ENCODE results near the gene MAP3K4.

MAP3K4 gene, protein sequence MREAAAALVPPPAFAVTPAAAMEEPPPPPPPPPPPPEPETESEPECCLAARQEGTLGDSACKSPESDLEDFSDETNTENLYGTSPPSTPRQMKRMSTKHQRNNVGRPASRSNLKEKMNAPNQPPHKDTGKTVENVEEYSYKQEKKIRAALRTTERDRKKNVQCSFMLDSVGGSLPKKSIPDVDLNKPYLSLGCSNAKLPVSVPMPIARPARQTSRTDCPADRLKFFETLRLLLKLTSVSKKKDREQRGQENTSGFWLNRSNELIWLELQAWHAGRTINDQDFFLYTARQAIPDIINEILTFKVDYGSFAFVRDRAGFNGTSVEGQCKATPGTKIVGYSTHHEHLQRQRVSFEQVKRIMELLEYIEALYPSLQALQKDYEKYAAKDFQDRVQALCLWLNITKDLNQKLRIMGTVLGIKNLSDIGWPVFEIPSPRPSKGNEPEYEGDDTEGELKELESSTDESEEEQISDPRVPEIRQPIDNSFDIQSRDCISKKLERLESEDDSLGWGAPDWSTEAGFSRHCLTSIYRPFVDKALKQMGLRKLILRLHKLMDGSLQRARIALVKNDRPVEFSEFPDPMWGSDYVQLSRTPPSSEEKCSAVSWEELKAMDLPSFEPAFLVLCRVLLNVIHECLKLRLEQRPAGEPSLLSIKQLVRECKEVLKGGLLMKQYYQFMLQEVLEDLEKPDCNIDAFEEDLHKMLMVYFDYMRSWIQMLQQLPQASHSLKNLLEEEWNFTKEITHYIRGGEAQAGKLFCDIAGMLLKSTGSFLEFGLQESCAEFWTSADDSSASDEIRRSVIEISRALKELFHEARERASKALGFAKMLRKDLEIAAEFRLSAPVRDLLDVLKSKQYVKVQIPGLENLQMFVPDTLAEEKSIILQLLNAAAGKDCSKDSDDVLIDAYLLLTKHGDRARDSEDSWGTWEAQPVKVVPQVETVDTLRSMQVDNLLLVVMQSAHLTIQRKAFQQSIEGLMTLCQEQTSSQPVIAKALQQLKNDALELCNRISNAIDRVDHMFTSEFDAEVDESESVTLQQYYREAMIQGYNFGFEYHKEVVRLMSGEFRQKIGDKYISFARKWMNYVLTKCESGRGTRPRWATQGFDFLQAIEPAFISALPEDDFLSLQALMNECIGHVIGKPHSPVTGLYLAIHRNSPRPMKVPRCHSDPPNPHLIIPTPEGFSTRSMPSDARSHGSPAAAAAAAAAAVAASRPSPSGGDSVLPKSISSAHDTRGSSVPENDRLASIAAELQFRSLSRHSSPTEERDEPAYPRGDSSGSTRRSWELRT (N-terminal part only)

DNA sequence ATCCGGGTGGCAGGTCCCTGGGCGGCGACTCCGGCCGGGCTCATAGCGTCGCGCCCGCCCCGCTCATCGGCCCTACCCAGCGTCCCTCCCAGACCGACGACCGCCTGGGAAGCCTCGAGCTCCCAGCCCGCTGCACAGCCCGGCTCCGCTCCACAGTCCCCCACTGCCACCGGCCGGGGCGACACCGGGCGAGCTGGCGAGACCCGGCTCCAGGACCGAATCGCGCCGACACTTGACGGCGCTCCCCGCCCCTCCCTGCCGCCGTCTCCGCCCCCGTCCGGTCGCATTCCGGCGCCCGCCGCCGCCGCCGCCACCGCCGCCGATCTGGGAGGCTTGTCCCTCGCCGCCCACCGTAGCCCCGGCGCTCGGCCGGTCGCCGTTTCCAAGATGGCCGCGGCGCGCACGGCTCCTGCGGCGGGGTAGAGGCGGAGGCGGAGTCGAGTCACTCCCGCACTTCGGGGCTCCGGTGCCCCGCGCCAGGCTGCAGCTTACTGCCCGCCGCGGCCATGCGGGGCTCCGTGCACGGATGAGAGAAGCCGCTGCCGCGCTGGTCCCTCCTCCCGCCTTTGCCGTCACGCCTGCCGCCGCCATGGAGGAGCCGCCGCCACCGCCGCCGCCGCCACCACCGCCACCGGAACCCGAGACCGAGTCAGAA, at the start of gene MAP3K4:
Gene MAP3K4, plus strand, starts transcription at position 364 of the 655 bp plus-strand sequence. Its CDS starts 163 bp downstream, at position 527.
- peak; percentile 76 for DNase-seq

DNA sequence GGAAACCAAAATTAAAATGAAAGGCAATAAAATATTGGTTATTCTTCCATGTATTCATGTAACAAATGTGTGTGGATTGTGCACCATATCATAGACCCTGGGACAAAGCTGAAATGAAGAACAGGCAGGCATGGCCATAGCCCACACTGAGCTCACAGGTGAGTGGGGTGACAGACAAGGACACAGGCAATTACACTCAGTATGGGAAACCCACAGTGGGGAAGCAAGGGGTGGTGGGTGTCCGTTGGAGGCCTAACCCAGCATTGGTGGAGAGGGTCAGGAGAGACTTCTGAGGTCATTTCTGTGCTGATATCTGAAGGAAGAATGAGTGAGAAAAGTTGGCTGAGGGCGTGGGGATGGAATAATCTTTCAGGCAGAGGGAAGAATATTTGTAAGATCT, 47.6 kb upstream of the MAP3K4 start:
- DNase-seq: no peak

DNA sequence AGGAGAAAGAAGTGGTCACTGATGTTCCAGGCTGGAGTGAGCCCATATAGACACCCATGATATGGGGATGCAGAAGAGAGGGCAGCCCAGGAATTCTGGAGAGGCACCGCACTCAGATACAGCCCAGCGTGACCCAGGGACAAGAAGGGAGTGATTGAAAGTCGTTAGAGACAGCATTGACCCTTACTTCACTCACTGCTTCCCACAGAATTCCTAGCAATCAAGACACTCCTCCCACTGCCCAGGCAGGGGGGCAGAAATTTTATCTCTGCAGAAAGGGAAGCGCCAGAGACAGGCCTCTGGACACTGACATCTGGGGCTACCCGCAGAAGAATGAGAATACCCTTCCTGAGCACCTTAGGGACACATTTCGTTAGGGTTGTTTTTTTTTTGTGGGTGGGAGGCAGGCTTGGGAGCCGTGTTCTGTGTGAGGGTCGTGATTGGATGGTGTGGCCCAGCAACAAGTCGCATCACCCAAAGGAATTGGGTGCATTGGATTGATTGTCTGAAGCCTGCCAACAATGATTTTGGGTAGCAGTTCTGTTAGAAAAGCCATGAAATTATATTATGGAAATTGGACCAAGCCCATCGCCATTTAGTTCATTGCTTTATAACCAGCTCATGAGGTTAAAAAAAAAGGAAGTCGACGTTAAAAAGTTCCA, 45.9 kb upstream of the MAP3K4 start:
- DNase-seq: no peak

DNA sequence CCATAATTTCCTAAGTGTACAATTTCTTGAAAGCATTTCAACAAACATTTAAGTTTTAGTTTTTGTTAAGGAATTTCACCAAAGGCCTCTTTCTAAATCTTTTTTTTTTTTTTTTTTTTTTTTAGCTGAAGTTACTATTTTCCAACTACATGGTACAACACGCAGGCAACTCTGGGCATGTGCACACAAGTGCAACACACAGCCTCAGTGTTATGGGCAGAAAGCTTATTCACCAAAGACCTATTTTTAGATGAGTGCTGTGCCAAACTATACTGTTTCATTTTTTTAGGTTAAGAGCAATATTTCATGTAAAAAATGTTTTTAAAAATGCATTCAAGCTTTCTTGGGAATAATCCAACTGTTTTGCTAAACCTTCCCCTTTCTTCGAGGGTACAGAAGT, 42.0 kb upstream of the MAP3K4 start:
- DNase-seq: no peak

DNA sequence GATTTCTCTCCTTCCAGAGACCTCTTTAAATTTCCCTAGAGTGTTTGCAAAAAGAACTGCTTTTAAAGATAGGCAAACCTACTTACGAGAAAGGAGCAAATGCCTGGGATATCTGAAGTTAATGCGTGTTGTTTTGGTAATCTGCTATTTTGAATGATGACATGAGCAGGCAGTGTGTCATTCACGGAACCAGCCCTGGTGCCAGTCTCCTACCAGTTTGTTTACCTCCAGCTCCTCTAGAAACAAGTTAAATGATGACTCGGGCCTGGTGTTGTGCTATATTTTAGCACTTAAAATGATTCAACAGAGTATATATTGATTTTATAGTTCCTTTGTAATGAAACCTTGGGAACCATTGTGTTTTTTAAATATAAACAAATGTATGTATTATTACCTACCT, 41.1 kb upstream of the MAP3K4 start:
- DNase-seq: no peak

DNA sequence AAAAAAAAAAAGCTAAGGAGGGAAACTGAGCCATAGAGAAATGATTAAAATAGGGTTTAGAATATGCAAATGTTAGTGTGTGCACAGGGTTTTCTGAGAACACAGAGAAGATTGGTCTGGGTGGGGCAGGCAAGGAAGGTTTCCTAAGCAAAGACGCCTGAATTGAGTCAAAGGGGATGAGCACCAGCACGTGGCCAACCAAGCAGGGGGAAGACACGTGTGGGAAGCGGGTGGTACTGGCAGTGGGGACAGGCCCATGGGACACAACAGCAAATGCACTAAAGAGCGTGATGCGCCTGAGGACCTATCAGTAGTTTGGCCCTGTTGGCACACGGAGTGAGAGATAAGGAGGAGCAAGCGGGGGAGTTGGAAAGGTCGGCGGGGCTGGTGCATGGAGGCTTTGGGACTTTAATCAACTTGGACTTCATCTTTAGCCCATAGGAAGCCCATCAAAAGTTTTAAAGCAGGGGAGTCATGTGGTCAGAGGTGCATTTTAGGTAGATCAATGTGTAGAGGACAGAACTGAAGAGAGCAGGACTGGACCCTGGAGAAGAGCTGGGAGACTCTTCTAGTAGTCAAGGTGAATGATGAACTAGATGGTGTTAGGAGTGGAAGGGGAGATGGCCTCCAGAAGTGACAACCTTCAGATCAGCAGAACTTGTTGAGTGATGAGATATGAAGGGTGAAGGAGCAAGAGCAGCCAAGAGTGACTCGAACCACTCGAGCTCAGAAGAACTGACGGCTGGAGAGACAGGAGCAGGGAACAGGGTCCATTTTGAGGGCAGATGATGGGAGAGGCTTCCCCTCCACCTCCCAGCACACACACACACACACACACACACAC, 40.2 kb upstream of the MAP3K4 start:
- DNase-seq: no peak

DNA sequence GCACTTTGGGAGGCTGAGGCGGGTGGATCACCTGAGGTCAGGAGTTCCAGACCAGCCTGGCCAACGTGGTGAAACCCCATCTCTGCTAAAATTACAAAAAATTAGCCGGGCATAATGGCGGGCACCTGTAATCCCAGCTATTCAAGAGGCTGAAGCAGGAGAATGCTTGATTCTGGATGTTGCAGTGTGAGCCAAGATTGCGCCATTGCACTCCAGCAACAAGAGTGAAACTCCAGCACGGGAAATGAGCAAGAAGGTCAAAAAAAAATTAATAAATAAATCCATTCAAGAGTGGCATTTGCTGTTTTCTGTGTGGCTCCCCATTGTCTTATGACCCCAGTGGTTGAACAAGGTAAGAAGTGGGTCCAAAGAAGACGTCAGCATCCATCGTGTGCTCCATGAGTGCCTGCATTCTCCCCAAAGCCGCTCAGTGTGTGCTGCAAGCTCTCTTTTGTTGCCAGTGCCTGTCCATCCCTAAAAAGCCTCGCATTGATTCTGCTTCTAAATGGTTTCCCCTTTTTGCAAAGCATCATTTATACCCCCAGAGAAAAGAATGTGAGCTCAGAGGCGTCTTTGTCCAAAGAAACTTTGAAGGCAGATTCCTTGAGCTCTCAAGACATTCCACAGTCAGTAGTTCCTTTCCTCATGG, 38.8 kb upstream of the MAP3K4 start:
- DNase-seq: no peak

DNA sequence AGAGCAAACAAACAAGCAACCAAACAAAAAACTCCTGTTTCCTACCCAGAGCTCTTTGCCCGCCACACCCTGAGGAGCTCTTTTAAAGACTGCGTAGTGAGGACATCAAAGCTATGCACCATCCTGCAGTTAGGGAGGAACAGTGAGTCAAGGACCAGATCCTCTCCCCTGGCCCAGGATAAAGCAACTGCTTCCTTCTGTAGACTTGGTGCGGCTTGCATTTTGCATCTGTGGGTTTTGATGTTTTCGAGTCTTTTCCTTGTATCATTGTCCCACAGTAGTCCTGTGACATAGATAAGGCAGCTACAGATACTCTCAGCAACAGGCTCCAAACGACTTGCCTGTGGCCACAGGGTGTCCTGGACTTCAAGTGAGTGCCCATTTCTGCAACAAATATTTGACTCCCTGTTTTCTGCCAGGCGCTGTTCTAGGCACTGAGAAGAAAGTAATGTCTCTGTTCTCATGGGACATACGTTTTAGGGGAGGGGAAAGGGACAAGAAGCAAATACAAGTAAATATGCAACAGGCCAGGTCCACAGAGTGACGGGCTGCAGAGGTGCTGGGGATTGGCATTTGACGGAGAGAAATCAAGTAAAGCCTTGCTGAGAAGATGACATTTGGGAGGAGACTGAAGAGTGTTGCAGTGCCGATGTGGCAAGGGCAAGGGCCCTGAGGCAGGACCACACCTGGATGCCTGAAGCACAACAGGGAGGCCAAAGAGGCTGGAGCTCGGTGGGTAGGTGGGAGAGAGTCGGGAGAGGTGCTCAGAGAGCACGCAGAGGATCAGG, 35.9 kb upstream of the MAP3K4 start:
- DNase-seq: no peak

DNA sequence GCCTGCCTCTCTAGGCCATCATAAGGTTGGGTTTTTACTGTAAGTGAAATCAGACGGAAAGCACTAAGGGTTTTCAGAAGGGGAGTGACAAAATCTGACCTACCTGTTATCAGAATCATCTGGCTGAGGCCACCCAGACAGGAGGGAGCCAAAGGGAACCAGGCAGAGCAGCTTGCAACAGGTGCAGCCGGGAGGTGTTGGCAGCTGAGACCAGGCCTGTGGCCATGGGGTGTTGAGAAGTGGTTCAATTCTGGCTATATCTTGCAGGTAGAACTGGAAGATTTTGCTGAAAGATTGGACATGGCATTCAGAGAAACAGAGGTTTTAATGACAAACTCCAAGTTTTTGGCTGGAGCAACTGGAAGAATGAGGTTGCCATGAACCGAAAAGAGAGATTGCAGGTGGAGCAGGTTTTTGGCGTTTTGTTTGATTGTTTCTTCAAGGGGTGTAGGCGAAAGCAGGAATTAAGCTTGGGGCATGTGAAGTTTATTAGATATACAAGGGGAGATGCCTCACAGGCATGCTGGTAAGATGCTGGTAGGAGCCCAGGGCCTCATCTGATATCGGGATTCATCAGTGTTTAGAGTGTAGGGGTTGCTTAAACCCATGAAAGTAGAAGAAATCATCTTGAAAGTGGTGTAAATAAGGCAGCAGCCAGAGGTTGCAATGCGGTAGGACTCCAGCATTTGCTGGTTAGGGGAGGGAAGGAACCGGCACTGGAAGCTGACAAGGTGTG, 35.1 kb upstream of the MAP3K4 start:
- DNase-seq: no peak

DNA sequence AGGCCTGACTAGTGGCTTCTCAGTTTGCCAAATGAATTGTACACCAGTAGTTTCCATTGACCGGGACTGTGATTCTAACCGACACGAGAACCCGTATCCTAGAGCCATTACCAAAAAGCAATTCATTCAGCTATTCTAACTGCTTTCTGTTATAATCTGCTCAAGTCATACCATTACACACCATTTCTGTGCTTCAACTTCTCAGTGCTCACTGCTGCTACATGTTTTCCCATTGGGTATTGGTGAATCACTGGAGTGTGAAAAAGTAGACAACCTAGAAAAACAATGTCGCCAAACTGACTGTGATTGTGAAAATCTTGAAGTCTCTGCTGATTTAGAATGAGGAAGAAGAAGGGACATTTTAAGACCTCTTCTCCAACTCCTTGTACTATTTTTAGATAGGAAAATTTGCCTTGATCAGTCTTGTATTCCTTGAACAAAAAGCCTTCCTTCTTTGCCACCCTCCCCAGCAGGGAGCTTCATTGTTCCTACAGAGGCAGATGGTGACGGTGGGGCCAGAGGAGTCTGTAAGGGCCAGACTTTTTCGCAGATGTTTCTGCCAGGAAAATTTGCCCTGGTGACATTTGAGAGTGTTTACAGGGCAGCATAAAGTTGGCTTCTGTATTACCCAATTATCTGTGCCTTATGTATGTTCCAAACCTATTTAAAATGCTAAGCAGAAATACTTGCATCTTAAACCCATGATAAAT, 31.7 kb upstream of the MAP3K4 start:
- DNase-seq: no peak

DNA sequence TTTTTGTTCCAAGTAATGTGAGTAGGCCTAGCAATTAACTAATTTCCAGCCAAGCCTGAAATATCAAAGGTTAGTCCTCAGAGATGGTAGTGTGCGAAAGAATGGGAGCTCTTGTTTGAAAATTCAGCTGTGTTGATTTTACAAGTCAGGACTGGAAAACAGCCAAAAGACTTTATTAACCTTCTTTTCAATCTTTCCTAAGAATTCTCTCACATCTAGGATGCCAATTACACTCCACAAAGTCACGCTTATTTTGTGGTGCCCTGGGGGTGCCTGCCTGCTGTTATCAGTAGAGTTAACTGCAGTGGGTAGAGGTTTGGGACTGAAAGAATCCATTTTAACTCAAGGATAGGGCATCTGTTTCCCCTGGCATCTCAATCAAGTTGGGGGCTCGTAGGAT, 30.7 kb upstream of the MAP3K4 start:
- no peak for DNase-seq

DNA sequence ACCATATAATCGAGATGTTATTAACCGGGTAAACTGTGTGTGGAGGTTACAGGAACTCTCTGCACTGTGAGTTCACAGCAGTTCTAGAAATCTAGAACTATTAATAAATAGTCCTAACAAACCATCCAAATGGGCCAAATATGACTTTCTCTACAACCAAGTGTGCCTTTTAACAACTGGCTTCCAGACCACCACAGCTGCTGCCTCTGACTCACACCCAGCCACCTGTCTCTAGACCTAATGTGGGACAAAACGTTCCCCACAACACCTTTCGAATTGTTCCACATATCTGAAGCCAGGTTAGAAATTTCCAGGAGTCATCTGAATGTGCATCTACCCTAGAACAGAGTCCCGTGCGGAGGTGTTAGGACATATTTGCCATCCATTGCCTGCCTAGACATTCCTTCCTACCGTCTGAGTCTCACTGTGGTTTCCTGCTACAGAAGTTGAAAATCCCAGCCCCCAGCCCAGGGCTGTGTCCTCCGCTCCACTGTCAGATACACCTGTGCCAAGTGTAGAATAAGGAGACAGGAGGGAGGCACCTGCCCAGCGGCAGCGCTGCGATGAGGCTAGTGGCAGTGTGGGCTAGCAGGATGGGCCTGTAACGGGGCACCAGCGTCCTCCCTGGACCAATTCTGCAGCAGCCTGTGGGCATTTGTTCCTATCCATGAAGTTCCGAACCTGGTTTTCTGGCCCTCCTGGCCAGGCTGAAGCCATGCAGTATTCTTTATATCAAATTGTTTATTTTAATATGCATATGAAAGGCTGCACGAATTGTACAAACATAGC, 28.5 kb upstream of the MAP3K4 start:
- no peak for DNase-seq

DNA sequence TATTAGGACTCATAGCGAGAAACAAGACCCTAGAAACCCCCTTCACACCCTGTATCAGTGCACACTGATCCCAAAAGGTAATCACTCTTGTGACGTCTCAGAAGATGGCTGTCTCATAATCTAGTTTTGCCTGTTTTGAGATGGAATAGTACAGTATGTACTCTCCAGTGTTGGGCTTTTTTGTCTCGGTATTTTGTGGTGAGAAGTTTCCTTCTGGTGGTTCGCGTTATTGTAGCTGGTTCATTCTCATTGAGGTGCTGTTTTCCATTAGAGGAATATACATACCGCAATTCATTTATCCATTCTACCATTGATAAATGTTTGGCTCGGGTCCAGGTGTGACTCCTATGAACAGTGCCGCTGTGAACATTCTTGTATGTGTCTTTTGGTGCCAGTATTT, 27.9 kb upstream of the MAP3K4 start:
- DNase-seq: no peak

DNA sequence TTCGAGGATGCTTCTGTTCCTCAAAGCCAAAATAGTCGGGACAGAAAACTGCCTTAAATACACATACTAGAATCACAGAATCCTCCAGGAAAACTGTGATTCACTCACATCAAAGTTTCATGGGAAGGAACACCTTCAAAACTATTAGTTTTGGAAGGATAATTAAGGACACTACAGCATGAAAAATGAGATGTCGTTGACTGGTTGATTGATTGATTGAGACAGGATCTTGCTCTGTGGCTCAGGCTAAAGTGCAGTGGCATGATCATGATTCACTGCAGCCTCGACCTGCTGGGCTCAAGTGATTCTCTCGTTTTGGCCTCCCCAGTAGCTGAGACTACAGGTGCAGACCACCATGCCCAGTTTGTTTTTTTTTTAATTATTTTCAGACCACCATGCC, 25.7 kb upstream of the MAP3K4 start:
- no peak for DNase-seq

DNA sequence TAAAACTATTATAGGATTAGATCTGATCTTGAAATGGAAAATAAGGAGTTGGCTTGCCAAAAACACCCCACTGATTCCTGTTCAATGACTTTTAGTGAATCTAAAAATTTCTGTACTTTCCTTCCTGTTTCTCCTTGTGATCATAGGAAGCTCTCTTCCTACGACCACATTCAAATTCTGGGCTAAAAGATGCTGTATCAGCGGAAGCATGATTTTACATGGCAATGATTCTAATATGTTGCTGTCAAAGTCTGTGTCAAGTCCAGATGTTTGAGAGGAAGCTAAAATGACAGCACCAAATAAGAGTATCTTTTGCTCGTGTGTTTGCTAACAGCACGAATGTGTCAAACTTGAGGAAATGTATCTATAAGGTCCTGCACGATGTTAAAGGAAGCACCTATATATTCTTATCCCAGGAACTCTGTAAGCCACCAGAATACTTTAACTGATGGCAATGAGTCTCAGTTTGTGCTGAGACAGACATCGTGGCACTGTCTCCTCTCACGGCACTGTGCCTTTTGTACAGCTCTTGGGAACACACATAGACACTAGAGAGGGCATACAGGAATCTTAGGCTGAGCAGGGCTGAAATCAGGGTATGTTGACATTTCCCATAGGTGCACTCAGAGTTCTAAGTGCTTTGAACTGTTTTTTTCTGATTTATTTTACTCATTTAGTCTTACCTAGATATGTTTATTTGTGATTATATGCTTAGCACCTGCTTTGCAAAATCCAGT, 24.9 kb upstream of the MAP3K4 start:
- DNase-seq: no peak

DNA sequence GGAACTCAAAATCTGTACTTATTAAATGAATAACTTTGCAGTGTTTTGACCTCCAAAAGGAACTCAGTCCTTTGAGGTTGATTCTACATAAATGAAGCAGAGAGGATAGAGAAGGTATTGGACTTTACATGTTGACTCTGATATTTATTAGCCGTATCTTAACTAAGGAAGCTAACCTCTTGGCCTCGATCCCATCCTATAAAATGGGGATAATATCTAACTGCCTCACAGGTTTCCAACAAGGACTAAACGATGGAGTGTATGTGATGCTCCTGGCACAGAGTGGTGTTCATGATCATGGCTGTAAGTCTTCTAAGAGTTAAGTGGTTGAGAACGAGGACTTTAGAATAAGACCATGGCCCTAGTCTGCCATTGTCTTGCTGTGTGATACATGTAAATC, 24.2 kb upstream of the MAP3K4 start:
- no peak for DNase-seq

DNA sequence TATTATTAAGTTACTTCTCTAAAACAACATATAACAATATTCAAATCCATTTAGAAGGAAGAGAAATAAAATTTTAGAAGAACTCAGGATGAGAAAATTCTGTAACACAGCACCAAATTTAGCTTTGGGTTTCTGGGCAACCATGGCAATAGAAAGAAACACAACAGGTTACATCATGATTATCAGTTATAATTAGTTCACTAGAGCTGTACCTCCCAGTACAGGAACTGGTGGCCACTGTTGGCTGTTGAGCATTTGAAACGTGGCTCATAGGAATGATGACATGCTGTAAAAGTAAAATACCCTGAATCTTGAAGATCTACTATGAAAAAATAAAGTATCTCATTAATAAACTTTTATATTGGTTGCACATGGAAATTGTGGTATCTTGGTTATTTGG, 23.7 kb upstream of the MAP3K4 start:
- no peak for DNase-seq

All from activated CD4-positive, alpha-beta T cell treated with anti-CD3 and anti-CD28 coated beads, Interleukin-2, amount 50 U/mL, for 1 hour (primary cell).